Spleen (tissue), 11 donors: ENCODE results near the gene EYS. TPM values are rescaled to one million over a fixed set of nuclear protein-coding genes. Genes with fewer than 3 reads are reported as not detected.
"Not testable (repeated sequence)": the region's sequence is repeated elsewhere in the genome, so short reads cannot be mapped to it uniquely, and the experiment has no call there.

Source experiments
- DNase-seq: peaks from one replicate; pipeline ENCODE4 v3.0.0-alpha.2; 2020
- H3K27ac ChIP-seq, 8 donors: fragments of 200-600 bp; sonication (generic) in 7 of 8; 1 replicate in 4 of 8; 2 replicates in 4 of 8; pipeline versions ENCODE4 v1.5.0 to v1.8.0; 2016 to 2021; ENCODE audit warnings: inconsistent platforms in 4 of 8, mild to moderate bottlenecking in 4 of 8, moderate library complexity in 1 of 8
- H3K27me3 ChIP-seq, 7 donors: fragments of 200-600 bp; sonication (generic) in 6 of 7; replicated peaks in 1 of 7; 1 replicate in 4 of 7; 2 replicates in 3 of 7; pipeline versions ENCODE4 v1.5.0 to v1.8.0; 2016 to 2021; ENCODE audit warnings: inconsistent platforms in 3 of 7, mild to moderate bottlenecking in 1 of 7
- H3K36me3 ChIP-seq, 6 donors: fragments of 200-600 bp; sonication (generic) in 5 of 6; 1 replicate in 4 of 6; 2 replicates in 2 of 6; pipeline versions ENCODE4 v1.5.0 to v1.8.0; 2016 to 2021; ENCODE audit warnings: inconsistent platforms in 2 of 6
- H3K4me1 ChIP-seq, 6 donors: fragments of 200-600 bp; sonication (generic) in 5 of 6; 1 replicate in 3 of 6; 2 replicates in 3 of 6; pipeline versions ENCODE4 v1.5.0 to v1.8.0; 2016 to 2021; ENCODE audit warnings: inconsistent platforms in 3 of 6
- H3K4me3 ChIP-seq, 8 donors: fragments of 200-600 bp; sonication (generic) in 7 of 8; 1 replicate in 4 of 8; 2 replicates in 4 of 8; pipeline versions ENCODE4 v1.5.0 to v1.8.0; 2016 to 2021; ENCODE audit warnings: inconsistent platforms in 4 of 8, mild to moderate bottlenecking in 4 of 8, moderate library complexity in 2 of 8
- H3K9me3 ChIP-seq, 8 donors: fragments of 200-600 bp; sonication (generic) in 7 of 8; 1 replicate in 4 of 8; 2 replicates in 4 of 8; pipeline versions ENCODE4 v1.5.0 to v1.8.0; 2016 to 2021; ENCODE audit warnings: inconsistent platforms in 4 of 8
- POLR2A ChIP-seq, 3 donors: fragments of 450-650 bp; IDR thresholded peaks; one replicate each; pipeline ENCODE4 v1.5.1; 2017; ENCODE audit warnings: antibody characterized with exemption in 3 of 3, mild to moderate bottlenecking in 1 of 3
- POLR2AphosphoS5 ChIP-seq, 3 donors: sonication (generic); formaldehyde crosslinking; IDR thresholded peaks; one replicate each; pipeline ENCODE4 v1.5.1; 2017; ENCODE audit warnings: antibody characterized with exemption in 3 of 3
- WGBS, 5 donors: extraction: QIAGEN DNeasy Blood & Tissue Kit in 3 of 5; methylation state at CpG; one replicate each; pipeline versions ENCODE4 v1.1.5 to v1.1.7; 2013 to 2018; 5-methylcytosine and 5-hydroxymethylcytosine counted together
- intact Hi-C: fragments of 100-400 bp; cut with DNase I; formaldehyde crosslinking; loops from one replicate; pipeline ENCODE4 v1.15.0; 2023; ENCODE audit warnings: low total_unique reads
- polyA plus RNA-seq, 3 donors: library from polyadenylated mRNA; stranded (reverse); fragments of 200-250 nt; gene quantifications; one replicate each; pipeline ENCODE4 v1.2.1, GENCODE V29; 2013
- total RNA-seq, 7 donors: library from RNA; depleted of rRNA in 3 of 7; stranded (reverse); fragments of >200 nt in 3 of 7; fragmentation: NEBNext Ultra II Directional in 4 of 7; extraction: Animal tissue kit (Norgen Biotek cat#: 25700) in 4 of 7; gene quantifications; one replicate each; pipeline versions ENCODE4 v1.1.0 to v1.2.1, GENCODE V29; 2016 to 2021
- TF ChIP-seq, protein P1 (sequence below), 11 experiments: fragments of 200-600 bp in 7 of 11; fragments of 450-650 bp in 4 of 11; sonication (generic) in 4 of 11; IDR thresholded peaks in 8 of 11; conservative IDR thresholded peaks in 3 of 11; 1 replicate in 7 of 11; 2 replicates in 4 of 11; pipeline versions ENCODE4 v1.4.0 to v1.8.0; 2016 to 2021; ENCODE audit warnings: antibody characterized with exemption in 11 of 11, inconsistent platforms in 4 of 11, mild to moderate bottlenecking in 1 of 11
- donor health status: healthy with polysubstance abuse.
- donor health status: DM: no; HTN: no; CAD: no; lungs with moderate emphysema.
- donor health status: DM: no; HTN: no; CAD: no.
- donor health status: Bipolar disorder and iron deficiency.
- donor health status: healthy.
- donor health status: DM: no; HTN: no; CAD: no.
- donor health status: DM: yes; HTN: yes; CAD: no.

Gene EYS
- total and polyA plus RNA-seq, 10 donors = under 0.01 to 0.72 (median 0.28) TPM; not detected in 5

DNA sequence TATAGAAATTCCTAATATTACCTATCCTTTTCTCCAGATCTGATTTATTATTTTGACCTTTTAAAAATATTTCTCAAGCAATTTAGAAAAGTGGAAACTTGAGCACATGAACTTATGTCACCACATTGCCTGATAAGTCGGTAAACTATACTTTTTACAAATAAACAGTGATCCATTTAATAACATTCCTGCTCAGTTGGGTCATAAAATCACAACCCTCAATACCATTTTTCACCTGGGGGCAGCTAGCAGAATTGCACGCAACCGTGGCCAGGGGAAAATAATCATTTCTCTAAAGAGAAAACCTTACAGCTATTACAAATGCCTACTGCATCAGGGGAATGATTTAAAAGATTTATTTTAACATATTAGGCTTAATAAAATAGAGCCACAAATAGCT, 1456.9 kb downstream of the EYS start:
- Histone ChIP-seq H3K27ac (no peak overlapping the region), H3K36me3 (no peaks in the 10 kb centered on the region), H3K4me3 (no peak overlapping the region), H3K27me3 (no peaks in the 10 kb centered on the region), H3K4me1 (no peaks in the 10 kb centered on the region), H3K9me3 (peaks cover 0 to 6% (median 4%) of the 10 kb centered on the region in 8 donors)
- TF ChIP-seq POLR2AphosphoS5 (IDR thresholded peaks at IDR 0.05) = no peak
- TF ChIP-seq, protein P1, sequence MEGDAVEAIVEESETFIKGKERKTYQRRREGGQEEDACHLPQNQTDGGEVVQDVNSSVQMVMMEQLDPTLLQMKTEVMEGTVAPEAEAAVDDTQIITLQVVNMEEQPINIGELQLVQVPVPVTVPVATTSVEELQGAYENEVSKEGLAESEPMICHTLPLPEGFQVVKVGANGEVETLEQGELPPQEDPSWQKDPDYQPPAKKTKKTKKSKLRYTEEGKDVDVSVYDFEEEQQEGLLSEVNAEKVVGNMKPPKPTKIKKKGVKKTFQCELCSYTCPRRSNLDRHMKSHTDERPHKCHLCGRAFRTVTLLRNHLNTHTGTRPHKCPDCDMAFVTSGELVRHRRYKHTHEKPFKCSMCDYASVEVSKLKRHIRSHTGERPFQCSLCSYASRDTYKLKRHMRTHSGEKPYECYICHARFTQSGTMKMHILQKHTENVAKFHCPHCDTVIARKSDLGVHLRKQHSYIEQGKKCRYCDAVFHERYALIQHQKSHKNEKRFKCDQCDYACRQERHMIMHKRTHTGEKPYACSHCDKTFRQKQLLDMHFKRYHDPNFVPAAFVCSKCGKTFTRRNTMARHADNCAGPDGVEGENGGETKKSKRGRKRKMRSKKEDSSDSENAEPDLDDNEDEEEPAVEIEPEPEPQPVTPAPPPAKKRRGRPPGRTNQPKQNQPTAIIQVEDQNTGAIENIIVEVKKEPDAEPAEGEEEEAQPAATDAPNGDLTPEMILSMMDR (IDR thresholded peaks at IDR 0.05 in 8 of 11, conservative IDR thresholded peaks at IDR 0.05 in 3 of 11) = no peak
- TF ChIP-seq POLR2A (IDR thresholded peaks at IDR 0.05) = no peak
- intact Hi-C loops = no loop called here
- WGBS, 5 donors = 74 to 95% (median 86%) methylated on average over 3 of the region's 3 CpGs
- no peak for DNase-seq

DNA sequence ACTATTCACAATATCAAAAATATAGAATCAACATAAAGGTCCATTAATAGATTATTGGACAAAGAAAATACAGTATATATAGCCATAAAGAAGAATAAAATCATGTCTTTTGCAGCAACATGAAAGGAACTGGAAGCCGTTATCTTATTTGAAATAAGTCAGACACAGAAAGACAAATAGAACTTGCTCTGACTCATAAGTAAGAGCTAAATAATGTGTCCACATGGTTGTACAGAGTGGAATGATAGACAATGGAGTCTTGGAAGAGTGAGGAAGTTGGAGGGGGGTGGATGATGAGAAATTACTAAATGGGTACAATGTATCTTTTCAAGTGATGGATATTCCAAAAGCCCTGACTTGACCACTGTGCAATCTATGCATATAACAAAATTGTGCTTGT, 1457.9 kb downstream of the EYS start:
- TF ChIP-seq POLR2AphosphoS5 (IDR thresholded peaks at IDR 0.05) (no peak), POLR2A (IDR thresholded peaks at IDR 0.05) (no peak)
- TF ChIP-seq, protein P1 (IDR thresholded peaks at IDR 0.05 in 8 of 11, conservative IDR thresholded peaks at IDR 0.05 in 3 of 11) = no peak
- 82 to 93% (median 86%) methylated on average over 1 of the region's 1 CpG for WGBS, 5 donors
- Histone ChIP-seq H3K4me1 (no peaks in the 10 kb centered on the region), H3K4me3 (no peak overlapping the region), H3K36me3 (no peaks in the 10 kb centered on the region), H3K27me3 (no peaks in the 10 kb centered on the region), H3K27ac (no peak overlapping the region), H3K9me3 (peaks cover 0 to 9% (median 6%) of the 10 kb centered on the region in 8 donors)
- intact Hi-C loops = no loop called here
- no peak for DNase-seq

DNA sequence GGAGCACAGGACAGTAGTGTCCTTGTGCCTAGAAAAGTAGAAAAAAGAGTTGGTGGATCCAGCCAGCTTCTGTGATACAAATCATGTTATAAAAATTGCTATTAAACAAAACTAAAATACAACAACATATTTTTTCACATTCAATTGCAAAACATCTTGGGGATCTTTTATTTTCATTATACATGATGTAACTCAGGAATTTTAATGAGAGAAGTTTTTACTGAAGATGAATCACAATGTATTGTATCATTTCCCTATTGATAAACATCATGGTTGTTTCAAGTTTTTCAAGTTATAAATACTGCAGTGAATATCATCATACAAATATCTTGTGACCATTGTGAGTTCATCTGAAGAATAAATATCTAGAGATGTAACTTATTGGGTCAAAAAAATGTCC, 1463.4 kb downstream of the EYS start:
- Histone ChIP-seq H3K4me3 (no peak overlapping the region), H3K9me3 (peaks cover 0 to 35% (median 19%) of the 10 kb centered on the region in 8 donors), H3K4me1 (no peaks in the 10 kb centered on the region), H3K27me3 (no peaks in the 10 kb centered on the region), H3K27ac (no peak overlapping the region), H3K36me3 (no peaks in the 10 kb centered on the region)
- intact Hi-C loops = no loop called here
- DNase-seq = no peak
- TF ChIP-seq, protein P1 (IDR thresholded peaks at IDR 0.05 in 8 of 11, conservative IDR thresholded peaks at IDR 0.05 in 3 of 11) = no peak
- TF ChIP-seq POLR2A (IDR thresholded peaks at IDR 0.05) (no peak), POLR2AphosphoS5 (IDR thresholded peaks at IDR 0.05) (no peak)

DNA sequence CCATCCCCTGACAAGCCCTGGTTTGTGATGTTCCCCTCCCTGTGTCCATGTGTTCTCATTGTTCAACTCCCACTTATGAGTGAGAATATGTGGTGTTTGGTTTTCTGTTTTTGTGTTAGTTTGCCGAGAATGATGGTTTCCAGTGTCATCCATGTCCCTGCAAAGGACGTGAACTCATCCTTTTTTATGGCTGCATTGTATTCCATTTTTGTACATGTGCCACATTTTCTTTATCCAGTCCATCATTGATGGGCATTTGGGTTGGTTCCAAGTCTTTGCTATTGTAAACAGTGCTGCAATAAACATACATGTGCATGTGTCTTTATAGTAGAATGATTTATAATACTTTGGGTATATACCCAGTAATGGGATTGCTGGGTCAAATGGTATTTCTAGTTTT, 1468.1 kb downstream of the EYS start:
- H3K9me3 ChIP-seq = peaks cover 0 to 27% (median 12%) of the 10 kb centered on the region in 8 donors
- H3K4me3 ChIP-seq, intact Hi-C loops, H3K36me3 ChIP-seq, H3K27ac ChIP-seq, H3K4me1 ChIP-seq, DNase-seq, H3K27me3 ChIP-seq: not testable (repeated sequence)
- 84 to 90% (median 87%) methylated on average over 2 of the region's 2 CpGs for WGBS, 5 donors

DNA sequence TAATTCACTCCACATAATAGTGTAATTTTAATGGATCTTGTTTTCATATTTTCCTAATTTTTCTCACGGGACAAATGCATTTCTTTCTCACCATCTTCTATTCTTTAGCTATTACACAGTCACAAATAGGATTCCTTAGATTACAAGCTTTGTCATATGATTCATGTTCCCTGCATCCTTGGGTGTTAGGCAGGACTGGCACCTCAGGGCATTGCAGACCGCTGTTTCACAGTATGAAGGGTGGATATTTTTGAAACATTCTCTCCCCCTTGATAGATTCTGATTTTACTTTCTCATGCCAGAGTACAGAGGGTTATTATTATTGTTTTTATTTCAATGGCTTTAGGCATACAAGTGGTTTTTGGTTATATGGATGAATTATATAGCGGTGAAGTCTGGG, 1469.0 kb downstream of the EYS start:
- 87 to 95% (median 90%) methylated on average over 3 of the region's 3 CpGs for whole genome bisulfite sequencing, 5 donors
- Histone ChIP-seq H3K27me3 (no peaks in the 10 kb centered on the region), H3K4me1 (no peaks in the 10 kb centered on the region), H3K9me3 (peaks cover 0 to 27% (median 12%) of the 10 kb centered on the region in 8 donors), H3K27ac (no peak overlapping the region), H3K4me3 (no peak overlapping the region), H3K36me3 (no peaks in the 10 kb centered on the region)
- no peak for DNase-seq
- intact Hi-C loops = no loop called here
- TF ChIP-seq, protein P1 (IDR thresholded peaks at IDR 0.05 in 8 of 11, conservative IDR thresholded peaks at IDR 0.05 in 3 of 11) = no peak
- no peak for TF ChIP-seq POLR2A (IDR thresholded peaks at IDR 0.05)
- TF ChIP-seq POLR2AphosphoS5 (IDR thresholded peaks at IDR 0.05) = no peak
